Stimulated activated CD4-positive, alpha-beta T cell treated with anti-CD3 and anti-CD28 coated beads, TNF-alpha, amount 100 ng/mL, for 48 hours (primary cell): Measurements from ENCODE around the gene AKR1C3.
"Not testable (repeated sequence)": the region's sequence is repeated elsewhere in the genome, so short reads cannot be mapped to it uniquely, and the experiment has no call there.

Experiments
- DNase-seq, 3 donors: peaks; one replicate each; pipeline ENCODE4 v3.0.0-alpha.2; 2020; ENCODE audit warnings: low read depth in 3 of 3

AKR1C3 gene

DNA sequence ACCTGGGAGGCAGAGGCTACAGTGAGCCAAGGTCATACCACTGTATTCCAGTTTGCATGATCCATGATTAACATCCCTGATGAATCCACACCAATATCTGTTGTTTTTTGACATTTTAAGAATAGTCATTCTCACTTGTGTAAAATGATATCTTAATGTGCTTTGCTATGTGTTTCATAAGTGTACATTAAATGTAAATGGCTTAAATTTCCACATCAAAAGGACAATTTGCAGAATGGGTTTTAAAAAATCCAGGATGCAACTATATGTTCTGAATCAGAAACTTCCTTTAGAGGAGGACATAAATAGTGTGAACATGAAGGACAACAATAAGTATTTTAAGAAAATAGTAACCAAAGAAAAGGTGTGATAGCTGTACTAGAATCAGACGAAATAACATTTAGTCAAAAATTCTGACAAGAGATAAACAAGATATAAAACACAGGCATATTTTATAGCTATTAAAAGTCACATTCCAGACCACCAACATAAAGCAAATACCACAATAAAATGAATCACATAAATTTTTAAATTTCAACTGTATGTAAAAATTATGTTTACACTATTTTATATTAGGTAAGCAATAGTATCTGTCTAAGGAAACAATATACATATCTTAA, 42.4 kb downstream of the AKR1C3 start:
- no peak for DNase-seq

DNA sequence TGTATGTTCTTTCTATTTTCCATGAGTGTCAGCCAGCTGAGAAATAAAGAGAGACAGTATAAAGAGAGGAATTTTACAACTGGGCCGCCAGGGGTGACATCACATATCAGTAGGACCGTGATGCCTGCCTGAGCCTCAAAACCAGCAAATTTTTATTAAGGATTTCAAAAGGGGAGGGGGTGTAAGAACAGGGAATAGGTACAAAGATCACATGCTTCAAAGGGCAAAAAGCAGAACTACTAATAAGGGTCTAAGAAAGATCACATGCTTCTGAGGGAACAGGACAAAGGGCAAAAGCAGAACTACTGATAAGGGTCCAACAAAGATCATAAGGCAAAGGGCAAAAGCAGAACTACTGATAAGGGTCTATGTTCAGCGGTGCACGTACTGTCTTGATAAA, 43.5 kb downstream of the AKR1C3 start:
- not testable (repeated sequence) for DNase-seq

DNA sequence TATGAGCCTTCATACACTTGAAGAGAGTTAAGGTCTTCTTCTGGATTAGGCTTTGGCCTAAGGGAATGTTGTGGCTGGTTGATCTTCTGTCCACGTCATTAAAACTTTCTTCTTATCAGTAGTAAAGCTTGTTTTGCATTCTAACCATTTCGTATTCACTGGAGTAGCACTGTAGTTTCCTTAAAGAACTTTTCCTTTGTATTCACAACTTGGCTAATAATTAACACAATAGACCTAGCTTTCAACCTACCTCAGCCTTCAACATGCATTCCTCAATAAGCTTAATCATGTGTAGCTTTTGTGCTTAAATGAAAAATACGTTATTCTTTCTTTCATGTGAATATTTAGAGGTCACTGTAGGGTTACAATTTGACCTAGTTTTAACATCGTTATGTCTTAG, 48.0 kb downstream of the AKR1C3 start:
- DNase-seq = no peak

DNA sequence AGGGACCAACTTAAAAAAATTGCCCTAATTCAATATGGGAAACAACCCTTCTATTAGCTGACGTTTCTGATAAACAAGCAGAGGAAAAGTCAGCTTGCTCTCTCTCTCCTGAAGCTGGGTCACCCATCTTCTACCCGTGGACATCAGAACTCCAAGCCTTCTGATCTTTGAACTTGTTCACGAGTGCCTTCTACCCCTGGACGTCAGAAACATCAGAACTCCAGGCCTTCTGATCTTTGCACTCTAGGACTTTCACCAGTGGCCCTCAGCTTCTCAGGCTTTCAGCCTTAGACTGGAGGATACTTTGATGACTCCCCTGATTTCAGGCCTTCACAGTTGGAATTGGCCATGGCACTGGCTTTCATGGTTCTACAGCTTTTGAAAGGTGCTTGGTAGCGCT, 48.9 kb downstream of the AKR1C3 start:
- DNase-seq = no peak

DNA sequence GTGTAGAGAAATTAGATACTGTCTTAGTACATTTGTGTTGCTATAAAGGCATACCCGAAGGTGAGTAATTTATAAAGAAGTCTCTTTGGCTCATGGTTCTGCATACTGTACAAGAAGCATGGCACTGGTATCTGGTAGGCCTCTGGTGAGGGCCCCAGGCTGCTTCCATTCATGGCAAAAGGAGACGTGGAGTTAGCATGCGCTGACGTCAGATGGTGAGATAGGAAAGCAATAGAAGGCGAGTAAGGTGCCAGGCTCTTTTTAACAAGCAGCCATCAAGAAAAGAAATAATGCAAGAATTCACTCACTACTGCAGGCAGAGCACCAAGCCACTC, 52.7 kb downstream of the AKR1C3 start:
- DNase-seq = no peak

DNA sequence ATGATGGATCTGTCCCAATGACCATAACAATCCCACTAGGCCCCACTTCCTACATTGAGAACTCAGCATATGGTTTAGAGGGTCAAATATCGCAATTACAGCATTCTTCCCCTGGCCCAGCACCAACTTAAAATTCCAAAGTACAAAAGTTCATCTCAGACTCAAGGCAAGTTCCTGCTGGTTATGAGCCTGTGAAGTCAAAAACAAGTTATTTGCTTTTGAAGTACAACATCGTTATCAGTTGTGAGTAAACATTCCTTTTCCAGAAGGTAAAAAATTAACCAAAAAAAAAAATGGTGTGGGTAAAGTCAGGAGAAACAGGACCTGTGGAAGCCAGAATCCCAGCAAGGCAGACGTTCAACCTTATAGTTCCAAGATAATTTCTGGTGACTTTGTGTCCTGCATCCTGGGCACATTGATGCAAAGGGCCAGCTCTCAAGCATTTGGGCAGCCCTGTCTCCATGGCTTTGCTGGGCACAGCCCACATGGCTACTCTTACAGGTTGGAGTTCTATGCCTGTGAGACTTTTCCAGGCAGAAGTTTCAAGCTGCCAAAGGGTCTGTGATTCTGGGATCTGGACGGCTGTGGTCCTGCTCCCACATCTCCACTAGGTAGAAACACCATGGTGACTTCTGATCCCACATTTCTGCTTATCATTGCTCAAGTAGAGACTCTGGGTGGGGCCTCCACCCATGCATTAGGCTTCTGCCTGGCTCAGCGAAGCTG, 53.2 kb downstream of the AKR1C3 start:
- no peak for DNase-seq

DNA sequence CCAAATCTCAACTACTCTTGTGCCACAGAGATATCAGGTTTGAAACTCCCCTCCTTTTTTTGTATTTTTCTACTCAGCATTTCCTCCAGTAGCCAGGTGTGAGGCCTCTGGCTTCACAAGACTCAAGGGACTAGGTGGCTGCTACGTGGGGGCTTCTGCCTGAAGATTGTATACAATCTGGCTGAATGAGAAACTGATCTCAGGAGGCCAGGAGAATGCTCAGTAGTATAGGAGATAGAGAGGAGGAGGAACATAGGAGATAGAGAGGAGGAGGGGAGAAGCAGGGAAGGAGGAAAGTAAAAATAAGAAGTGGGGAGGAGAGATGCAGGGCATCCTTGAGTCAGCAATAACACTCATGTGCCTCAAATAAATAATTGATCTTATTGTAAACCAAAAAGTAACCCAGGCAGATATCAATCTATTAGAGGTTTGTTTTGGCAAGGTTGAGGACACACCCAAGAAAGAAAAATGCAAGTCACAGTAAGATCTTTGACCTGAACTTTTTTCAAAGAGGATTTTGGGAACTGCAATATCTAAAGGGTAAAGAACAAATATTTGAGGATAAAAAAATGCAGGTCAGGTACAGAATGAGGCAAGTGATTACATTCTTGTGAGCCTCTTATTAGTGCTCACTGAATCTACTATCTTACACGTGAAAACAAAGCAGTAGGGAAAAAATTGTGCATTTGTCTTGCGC, 53.9 kb downstream of the AKR1C3 start:
- no peak for DNase-seq

DNA sequence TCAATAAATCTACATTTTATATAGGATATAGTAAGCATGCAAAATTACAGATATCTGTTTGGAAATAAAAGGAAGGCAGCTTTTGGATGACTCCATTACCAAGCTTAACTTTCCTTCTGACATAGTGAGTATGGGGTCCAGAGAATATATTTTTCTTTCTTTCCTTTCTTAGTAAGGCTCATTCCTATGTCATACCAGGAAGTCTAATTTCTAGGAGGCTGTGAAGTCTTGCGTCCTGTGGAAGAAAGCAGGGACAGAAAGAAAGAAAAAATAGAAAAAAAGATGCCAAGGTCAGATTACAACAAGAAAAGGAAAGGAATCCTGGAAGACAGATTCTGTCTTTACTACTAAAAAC, 54.4 kb downstream of the AKR1C3 start:
- no peak for DNase-seq

DNA sequence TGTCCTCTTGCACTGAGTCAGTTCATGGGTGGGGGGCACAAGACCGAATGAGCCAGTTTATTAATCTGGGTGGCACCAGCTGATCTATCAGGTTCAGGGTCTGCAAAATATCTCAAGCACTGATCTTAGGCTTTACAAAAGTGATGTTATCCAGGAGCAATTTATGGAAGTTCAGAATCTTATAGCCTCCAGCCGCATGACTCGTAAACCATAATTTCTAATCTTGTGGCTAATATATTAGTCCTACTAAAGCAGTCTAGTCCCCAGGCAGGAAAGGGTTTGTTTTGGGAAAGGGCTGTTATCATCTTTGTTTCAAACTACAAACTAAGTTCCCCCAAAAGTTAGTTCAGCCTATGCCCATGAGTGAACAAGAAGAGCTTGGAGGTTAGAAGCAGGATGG, 56.9 kb downstream of the AKR1C3 start:
- no peak for DNase-seq

DNA sequence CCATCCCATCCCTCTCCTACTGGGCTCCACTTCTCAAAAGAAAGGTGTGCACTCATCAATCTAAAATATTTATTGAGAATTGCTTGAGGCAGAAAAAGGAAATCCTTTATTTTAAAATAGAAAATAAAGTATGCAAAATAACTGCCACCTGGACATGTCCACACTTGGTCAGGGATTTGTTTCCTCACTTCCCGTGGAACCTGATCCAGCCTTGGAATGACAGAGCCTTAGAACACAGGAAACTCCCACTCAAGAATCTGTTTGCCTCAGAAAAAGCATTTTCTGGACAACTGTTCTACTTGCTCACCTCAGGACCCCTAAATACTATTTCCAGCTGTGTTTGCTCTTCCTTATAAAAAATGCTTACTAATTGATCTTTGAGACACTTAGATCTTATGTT, 61.7 kb downstream of the AKR1C3 start:
- DNase-seq = no peak
